SK-N-SH (cell line): Measurements from ENCODE around the gene ARHGAP15. TPM values are rescaled to one million over a fixed set of nuclear protein-coding genes. Genes with fewer than 3 reads are reported as not detected.

Experiments
- CTCF ChIA-PET: fragments of 300-600, 350-600 bp; formaldehyde crosslinking; extraction: SDS; loops from one replicate; lab custom pipeline; 2021; lab: Yijun Ruan, JAX
- POLR2A ChIA-PET: fragments of 350-600 bp; sonication (Branson Sonifier 250); formaldehyde crosslinking; extraction: SDS; loops from one replicate; lab custom pipeline; 2020; ENCODE audit warnings: antibody characterized with exemption, inconsistent platforms; lab: Yijun Ruan, JAX
- DNase-seq: peaks from one replicate; pipeline ENCODE4 v3.0.0; 2012
- H2AFZ ChIP-seq: fragments of 200-600 bp; sonication (generic); 2 replicates; pipeline ENCODE4 v1.8.1; 2016; ENCODE audit warnings: antibody characterized with exemption, mild to moderate bottlenecking, low read depth
- H3F3A ChIP-seq: fragments of 200-600 bp; sonication (generic); replicated peaks from 2 replicates; pipeline ENCODE3; 2016; ENCODE audit warnings: antibody characterized with exemption, mild to moderate bottlenecking; ENCODE audit not compliant: insufficient read depth
- H3K27ac ChIP-seq, 2 experiments: fragments of 200-500 bp in 1 of 2; fragments of 200-600 bp in 1 of 2; sonication (Bioruptor generic) in 1 of 2; sonication (generic), shearing (Covaris generic) in 1 of 2; 2 replicates each; pipeline versions ENCODE4 v1.5.1 to v1.6.1; 2014 to 2016; ENCODE audit warnings: low read depth in 2 of 2, inconsistent platforms in 1 of 2, low read length in 1 of 2, mild to moderate bottlenecking in 1 of 2, mixed read lengths in 1 of 2
- H3K27me3 ChIP-seq: fragments of 200-600 bp; sonication (generic), shearing (Covaris generic); 2 replicates; pipeline ENCODE4 v1.6.1; 2016; ENCODE audit warnings: mixed run types; ENCODE audit not compliant: insufficient read depth
- H3K36me3 ChIP-seq, 2 experiments: fragments of 200-500 bp in 1 of 2; fragments of 200-600 bp in 1 of 2; sonication (Bioruptor generic) in 1 of 2; sonication (generic) in 1 of 2; replicated peaks in 1 of 2; 2 replicates each; pipeline versions ENCODE3 to v1.5.1; 2014 to 2016; ENCODE audit warnings: low read length in 1 of 2, mild to moderate bottlenecking in 1 of 2; ENCODE audit not compliant: insufficient read depth in 2 of 2, control insufficient read depth in 1 of 2
- H3K4me1 ChIP-seq, 2 experiments: fragments of 200-500 bp in 1 of 2; fragments of 200-600 bp in 1 of 2; sonication (Bioruptor generic) in 1 of 2; sonication (generic), shearing (Covaris generic) in 1 of 2; 2 replicates each; pipeline versions ENCODE4 v1.5.1 to v1.6.1; 2014 to 2016; ENCODE audit warnings: low read depth in 1 of 2, low read length in 1 of 2, mixed run types in 1 of 2; ENCODE audit not compliant: insufficient read depth in 2 of 2, control insufficient read depth in 1 of 2
- H3K4me2 ChIP-seq: fragments of 200-600 bp; sonication (generic), shearing (Covaris generic); 2 replicates; pipeline ENCODE4 v1.6.1; 2017; ENCODE audit warnings: mixed run types
- H3K4me3 ChIP-seq, 2 experiments: fragments of 200-500 bp in 1 of 2; fragments of 200-600 bp in 1 of 2; sonication (Bioruptor generic) in 1 of 2; sonication (generic), shearing (Covaris generic) in 1 of 2; 2 replicates each; pipeline versions ENCODE4 v1.5.1 to v1.8.1; 2014 to 2016; ENCODE audit warnings: low read depth in 2 of 2, inconsistent platforms in 1 of 2, low read length in 1 of 2, mild to moderate bottlenecking in 1 of 2, mixed read lengths in 1 of 2, moderate library complexity in 1 of 2
- H3K79me2 ChIP-seq: fragments of 200-600 bp; sonication (generic); 2 replicates; pipeline ENCODE4 v1.8.1; 2017; ENCODE audit warnings: mild to moderate bottlenecking; ENCODE audit not compliant: insufficient read depth
- H3K9ac ChIP-seq: fragments of 200-600 bp; sonication (generic); 2 replicates; pipeline ENCODE4 v1.6.1; 2017; ENCODE audit warnings: mixed run types
- H3K9me2 ChIP-seq: fragments of 200-600 bp; sonication (generic); 2 replicates; pipeline ENCODE4 v1.6.1; 2017; ENCODE audit warnings: mixed run types
- H3K9me3 ChIP-seq: fragments of 200-600 bp; sonication (generic); 2 replicates; pipeline ENCODE4 v1.6.1; 2017; ENCODE audit warnings: mixed run types, mild to moderate bottlenecking, moderate library complexity
- H4K20me1 ChIP-seq: fragments of 200-600 bp; sonication (generic); 2 replicates; pipeline ENCODE4 v1.6.1; 2017; ENCODE audit warnings: mild to moderate bottlenecking, mixed run types; ENCODE audit not compliant: insufficient read depth
- EZH2phosphoT487 ChIP-seq: fragments of 200-600 bp; sonication (generic); IDR thresholded peaks from 2 replicates; pipeline ENCODE4 v1.6.1; 2017; ENCODE audit warnings: low read depth, mixed run types, mild to moderate bottlenecking, antibody characterized with exemption, moderate library complexity, borderline replicate concordance
- FOSL2 ChIP-seq: IDR thresholded peaks from 2 replicates; pipeline ENCODE4 v1.4.0; 2012; ENCODE audit warnings: low read depth, mild to moderate bottlenecking, moderate library complexity, borderline replicate concordance
- IRF3 ChIP-seq: fragments of 150-350 bp; IDR thresholded peaks from 2 replicates; pipeline ENCODE4 v1.6.1; 2016; ENCODE audit warnings: mild to moderate bottlenecking, low read depth, low read length
- JUND ChIP-seq: IDR thresholded peaks from 2 replicates; pipeline ENCODE4 v1.4.0; 2012
- MXI1 ChIP-seq: IDR thresholded peaks from 2 replicates; pipeline ENCODE4 v1.6.1; 2012; ENCODE audit warnings: mild to moderate bottlenecking, low read depth, low read length, improper control_type of control experiment
- PBX3 ChIP-seq: IDR thresholded peaks from 2 replicates; pipeline ENCODE4; 2012
- POLR2AphosphoS5 ChIP-seq: IDR thresholded peaks from 2 replicates; pipeline ENCODE4 v1.6.1; 2012; ENCODE audit warnings: low read depth, low read length
- REST ChIP-seq: IDR thresholded peaks from 2 replicates; pipeline ENCODE4 v1.6.1; 2012; ENCODE audit warnings: mild to moderate bottlenecking, low read depth, low read length, moderate library complexity
- RXRA ChIP-seq: IDR thresholded peaks from 2 replicates; pipeline ENCODE4 v1.4.0; 2012; ENCODE audit warnings: low read depth, mild to moderate bottlenecking, borderline replicate concordance
- SIN3A ChIP-seq: IDR thresholded peaks from 2 replicates; pipeline ENCODE4 v1.6.1; 2012; ENCODE audit warnings: low read depth, mild to moderate bottlenecking, low read length, moderate library complexity, borderline replicate concordance
- SMC3 ChIP-seq: IDR thresholded peaks from 2 replicates; pipeline ENCODE4 v1.6.1; 2012; ENCODE audit warnings: low read depth, low read length, improper control_type of control experiment
- TCF12 ChIP-seq: IDR thresholded peaks from 2 replicates; pipeline ENCODE4 v1.4.0; 2012
- TEAD4 ChIP-seq: IDR thresholded peaks from 2 replicates; pipeline ENCODE4 v1.4.0; 2012; ENCODE audit warnings: mild to moderate bottlenecking, borderline replicate concordance; ENCODE audit not compliant: insufficient read depth
- USF1 ChIP-seq: IDR thresholded peaks from 2 replicates; pipeline ENCODE4 v1.4.0; 2012; ENCODE audit warnings: low read depth, borderline replicate concordance
- WGBS: methylation state at CpG from one replicate; pipeline ENCODE4 v1.1.6; 2017; ENCODE audit warnings: low lambda C conversion rate; 5-methylcytosine and 5-hydroxymethylcytosine counted together
- polyA plus RNA-seq, 3 experiments: library from polyadenylated mRNA; depleted of rRNA; stranded (reverse); fragments of >200 nt; gene quantifications; 2 replicates each; pipeline ENCODE4 v1.2.3, GENCODE V29; 2012

Gene ARHGAP15
- polyA plus RNA-seq, 1 of the 3 experiments (the other 2 are of a cell fraction), result not detected

- no peak overlapping the region for H2AFZ ChIP-seq
- H3K9me3 ChIP-seq, result no peaks in the 10 kb centered on the region
- H3F3A ChIP-seq, result no peaks in the 10 kb centered on the region
- no peaks in the 10 kb centered on the region for H3K36me3 ChIP-seq
- no peak overlapping the region for H3K4me3 ChIP-seq
- H3K79me2 ChIP-seq, result no peaks in the 10 kb centered on the region
- no peak overlapping the region for H3K27ac ChIP-seq
- no peaks in the 10 kb centered on the region for H4K20me1 ChIP-seq
- CTCF ChIA-PET, result interaction anchor here (0.6 kb wide), 1 partner anchor 439 kb away, joined by 3 read pairs; no protein-coding TSS in a partner anchor
- WGBS, result 77% methylated on average over 17 of the region's 17 CpGs
- no peak for DNase-seq
- no peak overlapping the region for H3K9ac ChIP-seq
- H3K4me1 ChIP-seq, result peaks cover 0 to 23% of the 10 kb centered on the region in 2 experiments; a peak in 2 of 4 replicates
- H3K4me2 ChIP-seq, result no peak overlapping the region
- POLR2A ChIA-PET, result no interaction called here
- no peak for TF ChIP-seq JUND
- TF ChIP-seq SMC3, result no peak
- no peak for TF ChIP-seq TCF12
- TF ChIP-seq MXI1, result no peak
- no peak for TF ChIP-seq POLR2AphosphoS5
- no peak for TF ChIP-seq EZH2phosphoT487
- no peak for TF ChIP-seq FOSL2
- TF ChIP-seq RXRA, result no peak
- TF ChIP-seq TEAD4, result no peak
- TF ChIP-seq REST, result no peak
- no peak for TF ChIP-seq IRF3
- no peaks in the 10 kb centered on the region for H3K9me2 ChIP-seq
- H3K27me3 ChIP-seq, result no peaks in the 10 kb centered on the region
These were observed 591.0 kb downstream of the ARHGAP15 start for GRCh38 chr2:143720095-143720664.

- POLR2A ChIA-PET, result no interaction called here
- Histone ChIP-seq H3K9me2 (no peaks in the 10 kb centered on the region), H3K4me3 (no peak overlapping the region), H2AFZ (no peak overlapping the region), H3K9me3 (no peaks in the 10 kb centered on the region), H3K27me3 (no peaks in the 10 kb centered on the region), H3K79me2 (no peaks in the 10 kb centered on the region), H3K9ac (no peak overlapping the region), H4K20me1 (no peaks in the 10 kb centered on the region), H3K4me2 (no peak overlapping the region), H3K4me1 (no peaks in the 10 kb centered on the region; a peak in 1 of 4 replicates), H3F3A (no peaks in the 10 kb centered on the region), H3K36me3 (no peaks in the 10 kb centered on the region), H3K27ac (no peak overlapping the region)
- TF ChIP-seq SIN3A (no peak), TCF12 (no peak), PBX3 (no peak), SMC3 (no peak), USF1 (no peak)
- CTCF ChIA-PET, result no interaction called here
- WGBS, result 79% methylated on average over 2 of the region's 2 CpGs
- no peak for DNase-seq
These were observed 596.2 kb downstream of the ARHGAP15 start for GRCh38 chr2:143725400-143725799.
